GM19193 (cell line): ENCODE measurements around the gene DEFB131A.
"Not testable (repeated sequence)": the region's sequence is repeated elsewhere in the genome, so short reads cannot be mapped to it uniquely, and the experiment has no call there.

ENCODE experiments used
- POLR2A ChIP-seq: IDR thresholded peaks from 4 replicates; pipeline ENCODE4 v1.6.1; 2011; ENCODE audit not compliant: insufficient read depth, insufficient read length; ENCODE audit errors: extremely low read depth

Gene DEFB131A

GRCh38 chr4:9444114-9444513 is at the start of gene DEFB131A:
Gene DEFB131A (plus strand): TSS chr4:9444414. CDS start chr4:9444534, 120 bp downstream.
- TF ChIP-seq POLR2A, result not testable (repeated sequence)

GRCh38 chr4:9409793-9410192 is 34.4 kb upstream of the DEFB131A start:
- TF ChIP-seq POLR2A, result no peak
